ENCODE measurements around the gene XPO4. TPM values are rescaled to one million over a fixed set of nuclear protein-coding genes. Genes with fewer than 3 reads are reported as not detected.
"Not testable (repeated sequence)": the region's sequence is repeated elsewhere in the genome, so short reads cannot be mapped to it uniquely, and the experiment has no call there.

XPO4 gene
- total RNA-seq, 1 donor = 25.8 TPM

GRCh38 chr13:20769091-20769490, 133.5 kb downstream of the XPO4 start:
- no peak for DNase-seq (ENCODE audit: low read depth)
- TF ChIP-seq CTCF (IDR thresholded peaks at IDR 0.05; ENCODE audit: insufficient read depth, low read length) = no peak
- no peak overlapping the region for H3K4me3 ChIP-seq (ENCODE audit: low read depth, low read length)

GRCh38 chr13:20767309-20767943, 135.1 kb downstream of the XPO4 start:
- H3K4me3 ChIP-seq (ENCODE audit: low read depth, low read length) = no peak overlapping the region
- TF ChIP-seq CTCF (IDR thresholded peaks at IDR 0.05; ENCODE audit: insufficient read depth, low read length) = no peak
- DNase-seq (ENCODE audit: low read depth) = no peak

GRCh38 chr13:20760872-20761271, 141.7 kb downstream of the XPO4 start:
- no peak for TF ChIP-seq CTCF (IDR thresholded peaks at IDR 0.05; ENCODE audit: insufficient read depth, low read length)

GRCh38 chr13:20754009-20754408, 148.5 kb downstream of the XPO4 start:
- H3K4me3 ChIP-seq (ENCODE audit: low read depth, low read length) = no peak overlapping the region
- TF ChIP-seq CTCF (IDR thresholded peaks at IDR 0.05; ENCODE audit: insufficient read depth, low read length) = no peak
- DNase-seq (ENCODE audit: low read depth) = no peak

More at GRCh38 chr13:20760872-20761271, 141.7 kb downstream of the XPO4 start:
- H3K4me3 ChIP-seq (ENCODE audit: low read depth, low read length) = no peak overlapping the region
- DNase-seq (ENCODE audit: low read depth) = no peak

- H3K4me3 ChIP-seq (ENCODE audit: low read depth, low read length) = no peak overlapping the region
- DNase-seq (ENCODE audit: low read depth) = no peak
- TF ChIP-seq CTCF (IDR thresholded peaks at IDR 0.05; ENCODE audit: insufficient read depth, low read length) = no peak
Measured at GRCh38 chr13:20749377-20749776, 153.2 kb downstream of the XPO4 start.

GRCh38 chr13:20743830-20744404, 158.6 kb downstream of the XPO4 start:
- H3K4me3 ChIP-seq (ENCODE audit: low read depth, low read length); DNase-seq (ENCODE audit: low read depth): not testable (repeated sequence)

- no peak for DNase-seq (ENCODE audit: low read depth)
- TF ChIP-seq CTCF (IDR thresholded peaks at IDR 0.05; ENCODE audit: insufficient read depth, low read length) = no peak
- no peak overlapping the region for H3K4me3 ChIP-seq (ENCODE audit: low read depth, low read length)
Measured at GRCh38 chr13:20740021-20740420, 162.5 kb downstream of the XPO4 start.
